Tongue (tissue), 2 donors: Measurements from ENCODE around the gene CDH15. TPM values are rescaled to one million over a fixed set of nuclear protein-coding genes. Genes with fewer than 3 reads are reported as not detected.

Experiments
- DNase-seq: peaks from one replicate; pipeline ENCODE4 v3.0.0-alpha.2; 2015
- total RNA-seq: library from RNA; depleted of rRNA; stranded (reverse); fragments of >200 nt; gene quantifications from one replicate; pipeline ENCODE4 v1.2.3, GENCODE V29; 2014

The CDH15 gene
- total RNA-seq, 1 donor from 2014 or later = 72.0 TPM

DNA sequence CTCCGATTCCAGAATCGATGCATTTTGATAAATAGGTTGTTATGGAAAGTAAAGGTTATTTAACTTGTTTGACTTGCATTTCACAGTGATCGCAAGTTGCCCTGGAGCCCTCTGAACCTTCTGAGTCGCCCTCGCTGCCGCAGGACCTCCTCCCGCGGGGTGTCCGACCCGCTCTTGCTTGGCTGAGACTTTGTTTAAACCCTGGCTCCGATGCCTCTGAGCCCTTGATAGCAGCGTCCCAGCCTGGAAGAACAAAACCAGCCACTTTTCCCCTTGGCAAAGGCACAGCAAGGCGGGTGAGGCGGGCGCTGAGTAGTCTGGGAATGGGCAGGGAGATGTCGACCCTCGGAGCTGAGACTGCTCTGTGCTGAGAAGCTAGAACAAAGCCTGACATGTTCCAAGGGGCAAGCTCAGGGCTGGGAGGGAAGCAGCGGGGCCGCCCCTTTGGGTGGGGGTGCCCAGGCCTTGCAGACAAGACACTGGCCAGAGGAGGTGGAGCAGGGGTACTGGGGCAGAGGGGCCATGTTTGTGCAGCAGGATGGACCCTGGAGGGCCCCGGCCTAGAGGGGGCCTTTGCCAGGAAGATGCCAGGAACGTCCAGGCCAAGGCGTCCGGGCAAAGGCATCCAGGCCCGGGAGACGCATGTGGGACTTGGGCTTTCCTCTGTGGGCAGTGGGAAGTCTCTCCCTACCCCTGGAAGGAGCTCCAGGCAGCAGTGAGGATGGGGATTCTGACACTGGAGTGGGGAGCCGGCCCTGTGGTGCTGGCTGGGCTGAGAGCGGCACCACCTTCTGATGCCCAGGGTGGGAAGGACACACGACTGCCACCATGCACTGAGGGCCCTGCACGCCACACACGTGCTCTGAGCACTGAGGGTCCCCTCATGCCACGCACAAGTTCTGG lies 30.3 kb upstream of the CDH15 start:
- no peak for DNase-seq

DNA sequence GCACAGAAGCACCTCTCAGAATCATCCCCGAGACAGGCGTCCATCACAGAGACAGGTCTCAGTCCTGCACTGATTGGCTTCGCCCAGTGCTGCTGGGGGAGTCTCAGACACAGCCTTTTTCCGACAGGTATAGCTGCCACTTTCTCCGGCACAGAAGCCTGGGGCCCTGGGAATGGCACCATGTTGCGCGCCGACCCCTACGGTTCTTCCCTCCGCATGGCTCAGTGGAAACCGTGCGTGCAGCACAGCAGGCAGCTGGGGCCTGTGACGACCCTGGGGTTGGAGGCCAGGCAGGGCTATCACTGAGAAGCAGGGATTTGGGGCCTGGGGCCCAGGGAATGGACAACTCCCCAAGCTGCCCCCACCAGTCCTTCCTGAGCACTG lies 29.7 kb upstream of the CDH15 start:
- DNase-seq = no peak

DNA sequence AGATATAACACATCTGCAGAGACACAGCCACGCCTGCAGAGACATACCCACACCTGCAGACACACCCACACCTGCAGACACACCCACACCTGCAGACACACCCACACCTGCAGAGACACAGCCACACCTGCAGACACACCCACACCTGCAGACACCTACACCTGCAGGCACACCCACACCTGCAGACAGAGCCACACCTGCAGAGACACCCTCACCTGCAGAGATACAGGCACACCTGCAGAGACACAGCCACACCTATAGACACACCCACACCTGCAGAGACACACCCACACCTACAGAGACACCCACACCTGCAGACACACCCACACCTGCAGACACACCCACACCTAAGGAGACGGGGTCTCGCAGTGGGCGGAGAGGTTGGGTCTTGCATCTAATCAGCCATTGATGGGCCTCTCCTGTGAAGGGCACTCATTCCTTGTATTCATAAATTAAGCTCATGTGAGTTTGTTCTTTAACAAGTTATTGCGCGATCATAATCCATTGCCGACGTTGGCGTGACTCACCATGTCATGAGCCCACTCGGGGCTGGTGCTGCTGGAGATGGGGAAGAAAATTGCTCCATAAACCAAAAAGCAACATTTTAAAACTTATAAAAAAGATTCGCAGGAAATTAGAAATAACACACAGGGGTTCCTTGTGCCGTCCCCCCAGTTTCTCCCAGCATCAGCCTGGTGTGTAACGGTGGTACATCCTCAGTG lies 28.9 kb upstream of the CDH15 start:
- no peak for DNase-seq

DNA sequence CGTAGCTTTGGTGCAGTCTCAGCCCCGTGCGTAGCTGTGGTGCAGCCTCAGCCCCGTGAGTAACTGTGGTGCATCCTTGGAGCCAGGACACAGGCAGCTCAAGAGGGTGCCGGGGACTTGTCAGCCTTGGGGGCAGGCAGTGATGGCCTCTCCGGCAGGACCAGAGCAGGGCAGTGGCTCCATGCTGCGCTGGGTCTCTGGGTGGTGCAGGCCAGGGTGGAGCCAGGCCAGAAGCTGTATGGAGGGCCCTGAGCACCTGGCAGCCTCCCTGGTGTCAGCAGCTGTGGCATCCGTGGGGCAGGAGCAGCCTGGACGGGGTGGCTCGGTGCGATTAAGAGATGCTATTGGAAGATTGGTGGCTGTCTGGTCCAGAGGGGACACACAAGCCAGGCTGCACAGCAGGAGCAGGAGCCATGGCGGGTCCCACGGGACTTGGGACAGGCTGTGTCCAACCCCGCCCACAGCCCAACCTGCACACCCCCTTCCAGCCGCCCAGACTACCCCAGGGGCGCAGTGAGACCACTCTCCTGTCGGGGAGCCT lies 28.3 kb upstream of the CDH15 start:
- DNase-seq = no peak

DNA sequence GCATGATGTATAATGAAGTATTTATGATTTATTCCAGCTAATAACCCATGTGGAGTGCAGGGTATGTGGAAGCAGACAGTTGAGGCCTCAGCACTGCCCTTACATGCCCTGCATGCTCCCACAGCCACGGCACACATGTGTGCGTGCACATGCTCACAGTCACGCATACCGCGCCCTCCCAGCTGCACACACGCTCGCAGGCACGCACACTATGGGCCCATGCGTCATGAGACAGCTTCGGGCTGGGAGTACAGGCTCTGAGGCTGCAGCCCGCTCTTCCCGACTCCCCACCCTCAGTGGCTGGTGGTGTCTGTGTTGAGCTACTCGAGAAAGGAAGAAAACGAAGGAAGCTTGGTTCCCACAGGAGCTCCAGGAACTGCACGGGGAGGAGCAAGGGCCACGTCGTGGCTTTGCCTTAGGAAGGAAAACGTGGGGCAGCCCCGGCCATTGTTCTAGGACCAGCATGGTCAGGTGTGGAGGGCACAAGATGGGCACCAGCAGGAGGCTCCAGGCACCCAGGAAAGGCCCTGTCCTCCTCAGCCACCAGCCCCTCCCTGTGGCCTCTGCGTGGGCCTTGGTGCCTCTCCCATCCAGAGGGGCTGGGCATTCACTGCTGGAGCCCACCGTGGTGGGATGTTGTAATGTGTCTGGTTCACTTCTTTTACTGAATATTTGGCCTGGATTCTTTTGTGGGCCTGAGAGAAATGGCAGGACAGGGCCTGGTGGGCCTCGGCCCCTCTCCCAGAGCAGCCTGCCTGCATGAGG lies 27.5 kb upstream of the CDH15 start:
- DNase-seq = no peak

DNA sequence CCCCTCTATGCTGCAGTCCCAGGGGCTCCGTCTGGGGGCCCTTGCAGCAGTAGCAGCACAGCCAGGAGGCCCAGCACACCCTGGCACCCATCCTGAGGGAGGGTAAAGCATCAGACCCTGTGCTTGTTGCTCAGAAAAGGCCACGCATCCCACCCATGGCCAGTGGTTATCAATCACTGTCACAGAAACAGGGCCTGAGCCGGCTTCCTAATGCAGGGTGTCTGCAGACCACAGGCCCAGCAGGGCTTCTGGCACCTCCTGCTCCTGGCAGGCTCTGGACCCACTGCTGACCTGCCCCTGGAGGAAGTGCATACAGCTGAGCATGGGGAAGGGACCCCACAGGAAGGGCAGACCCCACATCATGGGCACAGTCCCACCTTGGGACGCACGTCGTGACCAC lies 26.9 kb upstream of the CDH15 start:
- DNase-seq = no peak

DNA sequence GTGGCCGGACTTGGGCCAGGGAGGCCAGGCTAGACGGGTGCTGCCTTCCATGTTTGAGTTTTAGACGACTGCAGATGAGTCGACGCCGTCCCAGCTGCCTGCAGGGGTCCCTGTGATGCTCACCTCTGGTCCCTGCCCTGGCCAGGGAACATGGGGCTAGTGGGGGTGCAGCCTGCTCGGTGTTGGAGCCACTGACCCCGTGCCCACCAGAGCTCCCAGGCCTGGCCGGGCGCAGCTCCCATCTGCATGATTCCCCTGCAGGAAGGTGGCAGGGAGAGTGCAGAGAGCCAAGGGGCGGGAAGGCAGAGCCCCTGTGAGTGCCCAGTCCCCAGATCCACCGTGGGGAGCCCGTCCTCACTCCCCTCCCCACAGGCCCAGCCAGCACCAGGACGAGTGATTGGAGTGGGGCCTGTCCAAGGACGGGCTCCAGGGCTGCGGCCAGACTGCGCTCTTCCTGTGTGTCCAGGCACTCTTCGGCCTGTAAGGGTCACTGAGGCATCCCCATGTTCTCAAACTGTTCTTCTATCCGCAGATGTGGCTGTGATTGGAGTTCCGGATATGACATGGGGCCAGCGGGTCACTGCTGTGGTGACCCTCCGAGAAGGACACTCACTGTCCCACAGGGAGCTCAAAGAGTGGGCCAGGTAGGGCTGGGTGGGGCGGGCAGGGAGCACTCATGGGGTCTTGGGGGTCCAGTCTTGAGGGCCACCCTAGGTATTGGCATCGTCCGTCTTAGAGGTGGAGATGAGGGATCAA lies 26.0 kb upstream of the CDH15 start:
- DNase-seq = no peak

DNA sequence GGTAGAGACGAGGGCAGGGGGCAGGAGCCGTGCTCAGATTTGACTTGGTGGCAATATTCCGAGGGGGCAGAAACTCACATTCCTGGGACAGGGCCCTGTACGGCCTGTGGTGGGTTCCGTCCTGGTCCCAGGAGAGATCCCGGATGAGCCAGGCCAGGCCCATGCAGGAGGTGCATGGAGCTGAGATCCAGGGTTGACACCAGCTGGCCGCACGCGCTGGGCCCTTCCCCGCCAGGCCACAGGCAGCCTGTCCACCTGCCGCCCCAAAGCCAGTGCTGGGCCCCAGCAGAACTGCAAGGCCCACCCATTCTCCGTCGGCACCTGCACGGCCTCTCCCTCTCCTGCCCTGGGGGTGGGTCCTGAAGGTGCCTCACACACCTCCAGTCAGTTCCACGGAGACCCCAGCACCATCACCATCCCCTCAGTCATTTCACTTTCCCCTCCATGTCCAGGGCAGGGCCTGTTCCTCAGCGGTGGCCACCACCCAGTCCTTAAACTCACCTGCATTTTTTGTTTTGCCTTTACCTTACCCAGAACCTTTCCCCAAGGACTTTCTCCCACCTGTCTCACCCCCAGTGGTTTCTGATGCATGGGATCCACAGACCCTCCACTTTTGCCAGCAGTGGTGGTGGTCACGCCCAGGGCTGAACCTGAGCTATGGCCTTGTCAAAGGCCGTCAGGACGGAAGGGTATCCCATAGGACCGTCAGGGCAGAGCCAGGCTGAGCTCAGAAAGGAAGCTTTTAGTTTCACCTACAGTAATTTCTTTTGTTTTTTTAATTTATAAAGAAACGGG lies 25.1 kb upstream of the CDH15 start:
- DNase-seq = no peak

DNA sequence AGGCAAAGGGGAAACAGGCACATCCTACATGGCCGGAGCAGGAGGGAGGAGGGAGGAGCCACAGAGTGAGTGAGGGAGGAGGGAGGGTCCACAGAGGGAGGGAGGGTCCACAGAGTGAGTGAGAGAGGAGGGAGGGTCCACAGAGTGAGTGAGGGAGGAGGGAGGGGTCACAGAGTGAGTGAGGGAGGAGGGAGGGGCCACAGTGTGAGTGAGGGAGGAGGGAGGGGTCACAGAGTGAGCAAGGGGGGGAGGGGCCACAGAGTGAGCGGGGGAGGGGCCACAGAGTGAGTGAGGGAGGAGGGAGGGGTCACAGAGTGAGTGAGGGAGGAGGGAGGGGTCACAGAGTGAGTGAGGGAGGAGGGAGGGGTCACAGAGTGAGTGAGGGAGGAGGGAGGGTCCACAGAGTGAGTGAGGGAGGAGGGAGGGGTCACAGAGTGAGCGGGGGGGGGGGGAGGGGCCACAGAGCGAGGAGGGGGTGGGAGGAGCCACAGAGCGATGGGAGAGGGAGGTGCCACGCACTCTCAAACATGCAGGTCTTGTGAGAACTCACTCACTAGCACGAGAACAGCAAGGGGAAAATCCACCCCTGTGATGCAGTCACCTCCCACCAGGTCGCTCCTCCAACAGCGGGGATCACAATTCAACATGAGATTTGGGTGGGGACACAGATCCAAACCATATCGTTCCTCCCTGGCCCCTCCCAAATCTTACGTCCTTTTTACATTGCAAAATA lies 24.3 kb upstream of the CDH15 start:
- no peak for DNase-seq

DNA sequence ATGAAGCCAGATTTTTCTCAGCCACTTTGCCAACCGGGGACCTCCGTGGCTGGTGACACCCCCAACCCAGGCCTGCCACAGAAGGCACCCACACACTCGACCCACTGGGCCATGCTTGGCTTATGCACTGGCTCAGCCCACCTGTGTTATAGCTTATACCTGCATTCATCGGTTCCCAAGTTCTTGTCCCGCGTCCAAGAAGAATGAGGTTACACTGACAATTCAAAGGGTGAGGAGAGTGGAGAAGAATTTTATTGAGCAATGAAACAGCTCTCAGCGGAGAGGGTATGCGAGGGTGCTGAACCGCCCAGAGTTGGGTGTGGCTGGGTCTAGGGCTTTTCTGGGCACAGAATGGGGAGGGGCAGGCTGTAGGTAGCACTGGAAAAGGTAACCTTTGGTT lies 22.2 kb upstream of the CDH15 start:
- DNase-seq = no peak

DNA sequence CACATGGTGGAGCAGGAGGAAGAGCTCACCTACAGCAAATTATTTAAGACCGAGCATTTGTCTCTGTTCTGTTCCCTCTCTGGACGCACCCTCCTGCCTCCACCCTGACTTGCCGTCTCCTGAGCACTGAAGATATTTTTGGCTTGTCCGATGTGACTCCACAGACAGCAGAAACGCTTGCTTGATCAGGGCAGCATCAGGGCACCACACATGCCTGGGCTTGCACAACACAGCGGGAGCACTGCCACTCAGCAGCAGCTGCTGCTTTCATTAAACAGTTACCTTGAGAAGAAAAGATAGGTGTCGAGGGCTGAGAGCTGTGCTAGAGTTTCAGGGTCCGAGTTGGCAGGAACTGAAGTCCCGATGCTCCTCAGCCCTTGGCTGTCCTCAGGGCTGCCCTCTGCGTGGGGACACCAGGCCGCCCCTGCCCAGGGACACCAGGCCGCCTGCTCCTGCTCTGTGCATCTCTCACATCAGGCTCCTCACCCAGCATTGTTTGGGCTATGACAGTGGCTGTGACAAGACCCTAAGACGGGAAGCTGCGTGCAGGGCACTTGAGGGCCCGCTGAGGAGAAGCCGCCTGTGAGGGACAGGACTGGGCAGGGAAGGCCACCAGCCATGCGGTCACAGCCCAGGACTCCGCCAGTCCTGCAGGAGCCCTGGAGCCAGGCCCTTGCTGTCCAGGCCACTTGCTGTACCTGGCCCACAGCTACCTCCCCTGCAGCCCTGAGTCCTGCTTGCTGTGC lies 21.3 kb upstream of the CDH15 start:
- DNase-seq = no peak

DNA sequence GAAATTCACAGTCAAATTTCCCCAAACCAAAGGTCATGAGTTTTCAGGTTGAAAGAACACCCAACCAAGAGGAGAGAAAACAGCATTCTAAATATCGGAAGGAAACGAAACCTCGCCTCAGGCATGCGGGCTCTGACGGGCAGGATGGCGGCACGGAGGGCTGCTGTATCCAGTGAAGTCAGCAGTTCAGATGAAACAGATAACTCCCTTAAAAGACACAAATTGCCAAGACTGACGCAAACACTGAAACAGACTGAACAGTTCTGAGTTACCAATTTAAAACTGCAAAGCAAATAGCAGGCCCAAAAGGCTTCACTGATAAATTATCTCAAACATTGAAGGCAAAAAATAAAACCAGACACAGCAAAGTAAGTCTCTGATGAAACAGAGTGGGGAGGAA lies 20.6 kb upstream of the CDH15 start:
- no peak for DNase-seq

DNA sequence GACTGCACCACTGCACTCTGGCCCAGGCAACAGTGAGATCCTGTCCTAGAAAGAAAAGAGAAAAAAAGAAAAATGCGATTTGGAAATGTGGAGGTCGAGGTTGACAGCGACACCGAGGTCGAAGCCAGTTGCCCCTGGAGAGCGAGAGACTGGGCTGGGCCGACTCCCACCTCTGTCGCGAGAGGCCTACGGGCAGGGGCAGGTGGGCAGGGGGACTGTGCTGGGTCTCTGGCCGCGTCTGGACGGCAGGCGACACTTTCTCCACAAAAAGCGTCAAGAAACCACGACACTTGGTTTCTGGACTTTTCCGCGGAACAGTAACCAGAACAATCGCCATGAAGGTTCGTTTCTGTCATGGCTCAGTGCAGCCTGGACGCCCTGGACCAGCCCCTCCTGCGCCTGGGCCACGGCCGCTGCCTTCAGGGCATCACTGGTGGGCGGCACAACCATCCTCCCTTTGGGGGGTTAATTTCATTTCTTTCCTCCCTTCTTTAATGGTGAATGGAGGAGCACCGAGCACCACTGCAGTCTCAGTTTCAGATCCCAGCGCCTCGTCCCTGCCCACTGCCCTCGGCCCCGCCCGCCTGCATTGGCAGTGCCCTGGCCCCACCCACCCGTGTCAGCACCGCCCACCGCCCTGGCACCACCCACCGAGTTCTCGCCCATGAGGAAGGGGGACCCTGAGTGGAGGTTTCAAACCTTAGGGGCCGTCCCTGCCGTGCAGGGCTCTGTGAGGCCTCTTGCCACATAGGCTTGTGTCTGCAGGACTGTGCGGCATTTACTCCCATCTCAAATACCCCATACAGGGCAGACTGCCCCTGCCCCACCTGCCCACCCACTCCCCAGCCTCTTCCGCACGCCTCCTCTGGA lies 18.5 kb upstream of the CDH15 start:
- no peak for DNase-seq

DNA sequence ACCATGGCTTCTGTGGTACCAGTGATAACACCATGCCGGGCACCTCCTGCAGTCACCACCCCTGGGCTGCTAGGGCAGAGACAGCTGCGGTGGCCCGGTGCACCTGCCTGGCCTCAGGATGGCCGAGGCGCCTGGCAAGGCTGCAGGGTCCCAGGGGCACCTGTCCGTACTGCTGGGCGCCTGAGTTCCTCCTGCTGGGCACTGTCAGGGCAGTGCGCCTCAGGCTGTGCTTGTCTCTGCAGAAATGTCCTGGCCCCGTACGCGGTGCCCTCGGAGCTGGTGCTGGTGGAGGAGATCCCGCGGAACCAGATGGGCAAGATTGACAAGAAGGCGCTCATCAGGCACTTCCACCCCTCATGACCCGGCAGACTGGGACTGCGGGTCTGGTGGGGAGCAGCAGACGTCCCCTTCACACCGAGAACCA lies 17.7 kb upstream of the CDH15 start:
- DNase-seq = no peak

DNA sequence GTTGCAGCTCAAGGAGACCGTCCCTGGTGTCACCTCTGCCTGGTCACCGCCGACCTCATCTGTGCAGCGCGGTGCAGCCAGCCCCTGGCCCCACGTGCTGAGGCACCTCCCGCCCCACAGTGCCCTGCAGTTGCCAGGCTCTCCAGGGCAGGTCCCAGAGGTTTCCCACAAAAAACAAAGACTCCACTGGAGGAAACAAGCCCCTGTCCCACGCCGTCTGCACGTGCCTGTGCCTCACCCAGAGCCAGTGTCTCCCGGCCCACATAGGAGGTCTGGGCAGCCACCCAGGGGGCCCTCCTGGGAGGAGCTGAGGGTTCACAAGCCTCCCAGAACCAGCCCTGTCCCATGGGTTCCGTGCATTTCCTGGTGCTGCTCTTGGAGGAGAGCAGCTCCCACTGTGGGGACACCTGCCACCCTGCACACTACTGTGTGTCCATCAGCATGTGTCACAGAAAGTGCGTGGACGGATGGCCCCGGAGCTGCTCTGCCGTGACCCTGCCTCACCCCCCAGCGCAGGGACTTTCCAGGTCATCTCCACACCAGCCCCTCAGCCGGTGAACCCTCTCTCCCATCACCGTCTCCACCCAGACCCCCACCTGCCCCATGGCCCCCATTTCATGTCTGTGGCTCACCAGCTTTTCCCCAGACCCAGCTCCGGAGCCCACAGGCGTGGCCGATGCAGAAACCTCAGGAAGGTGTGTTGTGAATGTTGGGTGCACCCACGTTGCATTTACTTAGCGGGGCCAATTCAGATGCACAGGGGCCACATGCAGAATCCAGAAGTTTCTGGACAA lies 17.0 kb upstream of the CDH15 start:
- no peak for DNase-seq

DNA sequence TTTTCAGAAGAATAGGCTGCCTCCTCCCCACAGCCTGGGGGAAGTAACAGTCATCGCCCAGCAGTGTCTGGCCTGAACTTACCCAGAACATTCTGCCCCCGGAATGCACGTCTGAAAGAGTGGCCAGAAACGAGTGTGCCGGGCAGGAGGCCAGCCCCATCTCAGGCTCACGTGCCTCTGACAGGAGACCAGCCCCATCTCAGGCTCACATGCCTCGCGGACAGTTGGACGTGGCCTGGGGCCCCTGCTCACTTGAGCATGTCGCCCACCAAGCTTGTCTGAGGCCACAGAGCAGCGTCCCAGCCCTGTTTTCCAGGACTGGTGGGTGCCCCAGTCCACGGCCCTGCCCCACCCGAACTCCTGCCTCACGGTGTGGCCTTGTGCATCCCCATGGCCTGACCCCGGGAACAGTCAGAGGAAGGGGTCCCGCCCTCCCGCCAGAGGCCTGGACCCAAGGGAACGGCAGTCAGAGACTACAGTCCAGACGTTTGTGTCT lies 16.3 kb upstream of the CDH15 start:
- peak; percentile 77 for DNase-seq
